SK-N-SH (cell line): ENCODE results near the gene ARHGAP42.

Experiments
- CTCF ChIP-seq: fragments of 200-600 bp; sonication (generic); IDR thresholded peaks from 2 replicates; pipeline ENCODE4 v1.6.1; 2017; ENCODE audit warnings: antibody characterized with exemption, mild to moderate bottlenecking, moderate library complexity
- EP300 ChIP-seq, 2 experiments: IDR thresholded peaks; 2 replicates each; pipeline versions ENCODE4 v1.4.0 to v1.6.1; 2012; ENCODE audit warnings: borderline replicate concordance in 1 of 2, low read depth in 1 of 2, low read length in 1 of 2
- FOXJ3 ChIP-seq: sonication (generic); formaldehyde crosslinking; IDR thresholded peaks from 2 replicates; pipeline ENCODE4 v1.5.1; 2020; ENCODE audit warnings: mild to moderate bottlenecking, missing genetic modification reagents
- GABPA ChIP-seq: IDR thresholded peaks from 2 replicates; pipeline ENCODE4 v1.4.0; 2012; ENCODE audit warnings: low read depth, mild to moderate bottlenecking
- GATA2 ChIP-seq: sonication (generic); formaldehyde crosslinking; IDR thresholded peaks from 2 replicates; pipeline ENCODE4 v1.5.0; 2020; ENCODE audit warnings: mild to moderate bottlenecking, missing genetic modification reagents
- NFIC ChIP-seq: IDR thresholded peaks from 2 replicates; pipeline ENCODE4 v1.4.0; 2012; ENCODE audit warnings: borderline replicate concordance
- NRF1 ChIP-seq: IDR thresholded peaks from 2 replicates; pipeline ENCODE4 v1.6.1; 2012; ENCODE audit warnings: low read depth, mild to moderate bottlenecking, low read length
- POLR2AphosphoS5 ChIP-seq: IDR thresholded peaks from 2 replicates; pipeline ENCODE4 v1.6.1; 2012; ENCODE audit warnings: low read depth, low read length
- RCOR1 ChIP-seq: fragments of 150-350 bp; IDR thresholded peaks from 2 replicates; pipeline ENCODE4 v1.6.1; 2017; ENCODE audit warnings: antibody characterized with exemption, low read length
- TAF1 ChIP-seq: IDR thresholded peaks from 2 replicates; pipeline ENCODE4 v1.6.1; 2012; ENCODE audit warnings: low read depth, mild to moderate bottlenecking, low read length, moderate library complexity, borderline replicate concordance

DNA sequence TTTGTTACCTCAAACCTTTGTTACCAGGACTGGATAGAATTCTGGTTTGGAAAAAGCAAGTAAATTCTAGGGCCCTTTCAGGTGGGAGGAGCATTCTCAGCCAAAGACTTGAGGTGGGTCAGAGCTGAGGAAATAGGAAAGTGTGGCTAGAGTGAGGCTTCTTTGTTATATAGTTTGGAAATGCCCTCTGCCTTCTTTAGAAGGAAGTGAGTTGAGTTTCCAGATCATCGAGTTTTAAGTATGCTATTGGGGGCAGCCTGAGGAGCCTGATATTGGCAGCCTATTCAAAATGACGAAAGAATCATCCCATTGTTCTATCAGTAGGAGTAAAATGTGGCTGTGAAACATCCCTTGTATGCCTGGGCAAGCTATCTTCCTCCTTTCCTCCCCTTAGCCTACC lies 134.1 kb downstream of the ARHGAP42 start:
- TF ChIP-seq EP300 (IDR thresholded peaks at IDR 0.05; ENCODE audit: borderline replicate concordance in 1 of 2, low read depth in 1 of 2, low read length in 1 of 2): no peak
- no peak for TF ChIP-seq NFIC
- TF ChIP-seq CTCF: no peak
- TF ChIP-seq GABPA: no peak
- no peak for TF ChIP-seq GATA2 (CRISPR knock-in tag)
- no peak for TF ChIP-seq POLR2AphosphoS5
- no peak for TF ChIP-seq TAF1
- no peak for TF ChIP-seq FOXJ3 (CRISPR knock-in tag)
- no peak for TF ChIP-seq NRF1
- no peak for TF ChIP-seq RCOR1
